HepG2 (cell line): Measurements from ENCODE around the gene PHYH. TPM values are rescaled to one million over a fixed set of nuclear protein-coding genes. Genes with fewer than 3 reads are reported as not detected.
A peak's percentile ranks its signal among the peaks of the same experiment; 100 is the strongest.

Experiments used
- E2F1 ChIP-seq: sonication (generic); formaldehyde crosslinking; IDR thresholded peaks from 2 replicates; pipeline ENCODE4 v1.5.0; 2020; ENCODE audit warnings: missing genetic modification reagents
- FOSL1 ChIP-seq: sonication (generic); formaldehyde crosslinking; IDR thresholded peaks from 2 replicates; pipeline ENCODE4 v1.9.0; 2021; ENCODE audit warnings: missing genetic modification reagents, borderline replicate concordance
- FOSL2 ChIP-seq: sonication (generic); formaldehyde crosslinking; IDR thresholded peaks from 2 replicates; pipeline ENCODE4 v1.4.0; 2020; ENCODE audit warnings: missing genetic modification reagents
- GTF2F1 ChIP-seq: fragments of 150-350 bp; IDR thresholded peaks from 2 replicates; pipeline ENCODE4 v1.6.1; 2014; ENCODE audit warnings: low read length
- MEF2D ChIP-seq: sonication (generic); formaldehyde crosslinking; IDR thresholded peaks from 2 replicates; pipeline ENCODE4 v1.5.1; 2020; ENCODE audit warnings: mild to moderate bottlenecking, missing genetic modification reagents
- MIXL1 ChIP-seq: IDR thresholded peaks from 2 replicates; pipeline ENCODE4 v1.6.1; 2016
- NPAS2 ChIP-seq: sonication (generic); formaldehyde crosslinking; IDR thresholded peaks from 2 replicates; pipeline ENCODE4 v1.8.0; 2022; ENCODE audit warnings: mild to moderate bottlenecking, missing genetic modification reagents, borderline replicate concordance
- PHF8 ChIP-seq: sonication (generic); formaldehyde crosslinking; IDR thresholded peaks from 2 replicates; pipeline ENCODE4 v1.5.0; 2020; ENCODE audit warnings: missing genetic modification reagents
- POLR2G ChIP-seq: fragments of 200-400 bp; formaldehyde crosslinking; IDR thresholded peaks from 2 replicates; pipeline ENCODE4 v1.6.1; 2018; ENCODE audit warnings: mild to moderate bottlenecking, low read depth, low read length, moderate library complexity
- PPARG ChIP-seq: conservative IDR thresholded peaks from 2 replicates; pipeline ENCODE4 v1.6.1; 2016; ENCODE audit warnings: missing biosample characterization, missing genetic modification reagents
- REXO4 ChIP-seq: sonication (generic); formaldehyde crosslinking; IDR thresholded peaks from 2 replicates; pipeline ENCODE4 v1.8.0; 2022; ENCODE audit warnings: missing genetic modification reagents, mild to moderate bottlenecking, borderline replicate concordance
- RNF2 ChIP-seq: fragments of 450-650 bp; conservative IDR thresholded peaks from 2 replicates; pipeline ENCODE4 v1.6.1; 2016; ENCODE audit warnings: low read depth
- RXRB ChIP-seq: IDR thresholded peaks from 2 replicates; pipeline ENCODE4 v1.6.1; 2016; ENCODE audit warnings: borderline replicate concordance, missing genetic modification reagents, missing compliant biosample characterization
- TEF ChIP-seq: sonication (generic); formaldehyde crosslinking; IDR thresholded peaks from 2 replicates; pipeline ENCODE4 v1.5.0; 2020; ENCODE audit warnings: missing genetic modification reagents
- XBP1 ChIP-seq: sonication (generic); formaldehyde crosslinking; IDR thresholded peaks from 2 replicates; pipeline ENCODE4 v1.5.0; 2020; ENCODE audit warnings: missing genetic modification reagents
- YY1 ChIP-seq: IDR thresholded peaks from 2 replicates; pipeline ENCODE4 v1.6.1; 2011; ENCODE audit warnings: low read length, low read depth, moderate library complexity, mild to moderate bottlenecking; ENCODE audit not compliant: insufficient read depth, insufficient replicate concordance
- ZFY ChIP-seq: sonication (generic); formaldehyde crosslinking; IDR thresholded peaks from 2 replicates; pipeline ENCODE4 v1.4.0; 2020; ENCODE audit warnings: missing genetic modification reagents
- ZNF142 ChIP-seq: sonication (generic); formaldehyde crosslinking; IDR thresholded peaks from 2 replicates; pipeline ENCODE4 v1.4.0; 2020; ENCODE audit warnings: missing genetic modification reagents
- ZNF143 ChIP-seq: sonication (generic); formaldehyde crosslinking; IDR thresholded peaks from 2 replicates; pipeline ENCODE4 v1.4.0; 2020; ENCODE audit warnings: missing genetic modification reagents
- ZNF17 ChIP-seq: sonication (generic); formaldehyde crosslinking; IDR thresholded peaks from 2 replicates; pipeline ENCODE4 v1.5.0; 2020; ENCODE audit warnings: mild to moderate bottlenecking, missing genetic modification reagents
- ZNF225 ChIP-seq: sonication (generic); formaldehyde crosslinking; IDR thresholded peaks from 2 replicates; pipeline ENCODE4 v1.4.0; 2020; ENCODE audit warnings: mild to moderate bottlenecking, missing genetic modification reagents
- ZNF652 ChIP-seq: IDR thresholded peaks from 2 replicates; pipeline ENCODE4 v1.6.1; 2016; ENCODE audit warnings: low read depth, borderline replicate concordance
- polyA plus RNA-seq, 8 experiments: library from polyadenylated mRNA; depleted of rRNA in 3 of 8; stranded (reverse) in 7 of 8; unstranded in 1 of 8; fragments of >200 nt; fragmentation: Illumina TruSeq in 4 of 8; extraction: Trizol in 4 of 8; gene quantifications; 2 replicates each; pipeline versions ENCODE4 v1.2.1 to v1.2.3, GENCODE V29; 2011 to 2016; ENCODE audit warnings: low read depth in 4 of 8, missing spikeins in 1 of 8, mixed read lengths in 1 of 8; ENCODE audit not compliant: insufficient read depth in 1 of 8
- total RNA-seq, 5 experiments: library from RNA; depleted of rRNA; stranded (reverse); fragments of >200 nt; fragmentation: Illumina TruSeq; extraction: Trizol; gene quantifications; 2 replicates each; pipeline ENCODE4 v1.2.3, GENCODE V29; 2016; ENCODE audit warnings: low read depth in 1 of 5

PHYH gene
- total and polyA plus RNA-seq, 2 of the 13 experiments (the other 11 are each of a cell fraction or from before 2014, with no cell fraction given) = 27.2 to 34.5 TPM

- TF ChIP-seq ZNF142 (CRISPR knock-in tag) = 0 out of 2 replicates have a peak, but pooled peaks have one; percentile 1
- TF ChIP-seq ZNF143 (CRISPR knock-in tag) = peak; percentile 73
- no peak for TF ChIP-seq RNF2
- TF ChIP-seq TEF (CRISPR knock-in tag) = no peak
- TF ChIP-seq YY1 = peak; percentile 50
- no peak for TF ChIP-seq MEF2D (CRISPR knock-in tag)
- no peak for TF ChIP-seq ZNF17 (CRISPR knock-in tag)
- no peak for TF ChIP-seq E2F1
- peak; percentile 78 for TF ChIP-seq ZNF652 (CRISPR knock-in tag)
- TF ChIP-seq REXO4 = no peak
- no peak for TF ChIP-seq FOSL1
- no peak for TF ChIP-seq NPAS2 (CRISPR knock-in tag)
- TF ChIP-seq MIXL1 (CRISPR knock-in tag) = no peak
- TF ChIP-seq ZFY (CRISPR knock-in tag) = peak; percentile 69
- TF ChIP-seq ZNF225 (CRISPR knock-in tag) = no peak
- no peak for TF ChIP-seq XBP1 (CRISPR knock-in tag)
- peak; percentile 10; the same call in 1 of the 2 replicates for TF ChIP-seq POLR2G
- TF ChIP-seq FOSL2 (CRISPR knock-in tag) = no peak
- TF ChIP-seq RXRB = no peak
- peak; percentile 10 for TF ChIP-seq PHF8
- no peak for TF ChIP-seq GTF2F1
- no peak for TF ChIP-seq PPARG (CRISPR knock-in tag)
Observed at GRCh38 chr10:13347500-13348156, 47.8 kb upstream of the PHYH start (continued).
